Epithelial cell of esophagus (primary cell): Measurements from ENCODE around the gene EXOSC10.

Experiments used
- DNase-seq: peaks from one replicate; pipeline ENCODE4 v3.0.0; 2010; ENCODE audit warnings: low read depth
- H3K4me3 ChIP-seq: 2 replicates; pipeline ENCODE4 v1.5.1; 2011; ENCODE audit warnings: mild to moderate bottlenecking, low read length, control low read depth
- CTCF ChIP-seq: IDR thresholded peaks from 2 replicates; pipeline ENCODE4 v1.5.1; 2011; ENCODE audit warnings: low read depth, mild to moderate bottlenecking, low read length, control low read depth, inconsistent platforms; ENCODE audit not compliant: insufficient read depth; ENCODE audit errors: missing control alignments

Gene EXOSC10

GRCh38 chr1:11046625-11047365, 52.9 kb downstream of the EXOSC10 start, which contains the start of gene MASP2:
Gene MASP2 (minus strand): TSS chr1:11047239. CDS start chr1:11047207, 32 bp downstream.
- TF ChIP-seq CTCF, result no peak
- DNase-seq, result no peak
- H3K4me3 ChIP-seq, result no peak within 1 kb of the TSS

- TF ChIP-seq CTCF, result no peak
- H3K4me3 ChIP-seq, result no peak overlapping the region
- DNase-seq, result no peak
Observed at GRCh38 chr1:11046270-11046566, 53.5 kb downstream of the EXOSC10 start.

GRCh38 chr1:11045428-11046269, 54.0 kb downstream of the EXOSC10 start:
- no peak for DNase-seq
- no peak for TF ChIP-seq CTCF
- no peak overlapping the region for H3K4me3 ChIP-seq

GRCh38 chr1:11044849-11045427, 54.7 kb downstream of the EXOSC10 start:
- no peak for TF ChIP-seq CTCF
- DNase-seq, result no peak
- H3K4me3 ChIP-seq, result no peak overlapping the region

GRCh38 chr1:11044086-11044848, 55.4 kb downstream of the EXOSC10 start:
- TF ChIP-seq CTCF, result no peak
- no peak for DNase-seq
- no peak overlapping the region for H3K4me3 ChIP-seq

GRCh38 chr1:11042995-11043874, 56.4 kb downstream of the EXOSC10 start:
- no peak for DNase-seq
- H3K4me3 ChIP-seq, result no peak overlapping the region
- TF ChIP-seq CTCF, result no peak
